Parathyroid adenoma (tissue), 2 donors: Measurements from ENCODE around the gene IFNA10.

ENCODE experiments used
- H2AFZ ChIP-seq: fragments of 300-600 bp; sonication (generic); one replicate; pipeline ENCODE4 v1.7.0; 2017; ENCODE audit warnings: antibody characterized with exemption, mild to moderate bottlenecking
- H3K27ac ChIP-seq: fragments of 300-600 bp; sonication (generic); one replicate; pipeline ENCODE4 v1.7.0; 2017
- H3K27me3 ChIP-seq: fragments of 300-600 bp; sonication (generic); one replicate; pipeline ENCODE4 v1.7.0; 2017; ENCODE audit warnings: low read length; ENCODE audit not compliant: control insufficient read depth, insufficient read depth
- H3K36me3 ChIP-seq: fragments of 300-600 bp; sonication (generic); one replicate; pipeline ENCODE4 v1.7.0; 2017; ENCODE audit warnings: low read length; ENCODE audit not compliant: control insufficient read depth, insufficient read depth
- H3K4me1 ChIP-seq: fragments of 300-600 bp; sonication (generic); one replicate; pipeline ENCODE4 v1.7.0; 2017; ENCODE audit warnings: control low read depth
- H3K4me2 ChIP-seq: fragments of 300-600 bp; sonication (generic); one replicate; pipeline ENCODE4 v1.7.0; 2017; ENCODE audit warnings: low read length
- H3K4me3 ChIP-seq: fragments of 300-600 bp; sonication (generic); one replicate; pipeline ENCODE4 v1.7.0; 2017; ENCODE audit warnings: low read depth, low read length
- H3K79me2 ChIP-seq: fragments of 300-600 bp; sonication (generic); one replicate; pipeline ENCODE4 v1.7.0; 2017; ENCODE audit warnings: control low read depth
- H3K9ac ChIP-seq: fragments of 300-600 bp; sonication (generic); one replicate; pipeline ENCODE4 v1.7.0; 2017; ENCODE audit warnings: mild to moderate bottlenecking
- H3K9me3 ChIP-seq: fragments of 300-600 bp; sonication (generic); one replicate; pipeline ENCODE4 v1.7.0; 2017; ENCODE audit warnings: low read length; ENCODE audit not compliant: control insufficient read depth
- CTCF ChIP-seq: fragments of 300-600 bp; sonication (generic); IDR thresholded peaks from one replicate; pipeline ENCODE4 v1.7.0; 2017; ENCODE audit warnings: antibody characterized with exemption, mild to moderate bottlenecking
- donor health status: primary hyperparathyroidism.

The IFNA10 gene

GRCh38 chr9:21160178-21160577 is 46.8 kb downstream of the IFNA10 start:
- Histone ChIP-seq H3K27me3 (no peaks in the 10 kb centered on the region), H3K79me2 (no peaks in the 10 kb centered on the region), H3K4me1 (no peaks in the 10 kb centered on the region)

More at GRCh38 chr9:21160178-21160577, 46.8 kb downstream of the IFNA10 start:
- no peaks in the 10 kb centered on the region for H3K36me3 ChIP-seq
- no peak overlapping the region for H3K4me2 ChIP-seq
- TF ChIP-seq CTCF, result no peak
- no peak overlapping the region for H3K27ac ChIP-seq
- H2AFZ ChIP-seq, result no peak overlapping the region
- H3K4me3 ChIP-seq, result no peak overlapping the region
- H3K9me3 ChIP-seq, result no peaks in the 10 kb centered on the region
- H3K9ac ChIP-seq, result no peak overlapping the region
